GM12878 (cell line): ENCODE data around the gene PLGRKT. TPM values are rescaled to one million over a fixed set of nuclear protein-coding genes. Genes with fewer than 3 reads are reported as not detected.

Experiments
- ATAC-seq: fragments of 200-7000 bp; cut with Tn5 transposase; 3 replicates; pipeline ENCODE4 v1.9.1; 2020; ENCODE audit warnings: mild to moderate bottlenecking, moderate library complexity
- BruUV-seq: library from RNA; stranded (reverse); fragments of 400-500 nt; replicated peaks from 2 replicates; lab custom pipeline; 2021; lab: Mats Ljungman, UMichigan
- CTCF ChIA-PET: fragments of 300-600 bp; sonication (Branson Sonifier 250); formaldehyde crosslinking; extraction: SDS; loops from one replicate; lab custom pipeline; 2021; ENCODE audit warnings: inconsistent platforms; lab: Yijun Ruan, JAX
- POLR2A ChIA-PET: fragments of 350-600 bp; formaldehyde crosslinking; extraction: SDS; loops from one replicate; lab custom pipeline; 2021; ENCODE audit warnings: inconsistent platforms; lab: Charles Lee
- RAD21 ChIA-PET: fragments of 300-600 bp; sonication (Branson Sonifier 250); formaldehyde crosslinking; loops from one replicate; lab custom pipeline; 2023; ENCODE audit warnings: antibody characterized with exemption; ENCODE audit not compliant: unreplicated experiment; lab: Charles Lee
- SMC1A ChIA-PET: fragments of 300-600 bp; sonication (Branson Sonifier 250); formaldehyde crosslinking; loops from one replicate; lab custom pipeline; 2023; ENCODE audit not compliant: unreplicated experiment, uncharacterized antibody; lab: Charles Lee
- DNase-seq: peaks from one replicate; pipeline ENCODE4 v3.0.0-alpha.2; 2011; ENCODE audit warnings: low read depth, low spot score
- FAIRE-seq: peaks from 3 replicates; lab custom pipeline; 2011; peaks lifted over from hg19 to GRCh38; lab: Jason Lieb, UNC
- H2AFZ ChIP-seq: 2 replicates; pipeline ENCODE4 v1.6.0; 2011; ENCODE audit warnings: low read depth, low read length, control low read depth; ENCODE audit not compliant: control insufficient read depth
- H3K27ac ChIP-seq: 2 replicates; pipeline ENCODE4 v1.5.1; 2011; ENCODE audit warnings: control low read depth; ENCODE audit not compliant: control insufficient read depth, insufficient read depth
- H3K27me3 ChIP-seq, 2 experiments: replicated peaks in 1 of 2; 2 replicates each; pipeline versions ENCODE4 v1.6.0 to v1.6.1; 2011; ENCODE audit warnings: low read length in 1 of 2; ENCODE audit not compliant: control insufficient read depth in 2 of 2, insufficient read depth in 2 of 2
- H3K36me3 ChIP-seq, 2 experiments: 2 replicates each; pipeline ENCODE4 v1.5.1; 2011; ENCODE audit warnings: low read length in 1 of 2; ENCODE audit not compliant: control insufficient read depth in 2 of 2, insufficient read depth in 2 of 2
- H3K4me1 ChIP-seq: 2 replicates; pipeline ENCODE4 v1.6.1; 2011; ENCODE audit warnings: mild to moderate bottlenecking, low read length, moderate library complexity, mixed read lengths; ENCODE audit not compliant: control insufficient read depth, insufficient read depth
- H3K4me2 ChIP-seq: 2 replicates; pipeline ENCODE4 v1.6.0; 2011; ENCODE audit warnings: control low read depth; ENCODE audit not compliant: control insufficient read depth, insufficient read depth
- H3K4me3 ChIP-seq: fragments of 200-600 bp; sonication (generic); 2 replicates; pipeline ENCODE4 v1.5.1; 2016
- H3K79me2 ChIP-seq: 2 replicates; pipeline ENCODE4 v1.6.0; 2011; ENCODE audit warnings: low read length; ENCODE audit not compliant: control insufficient read depth, insufficient read depth
- H3K9ac ChIP-seq: 2 replicates; pipeline ENCODE4 v1.8.0; 2011; ENCODE audit warnings: low read length, control low read depth, mixed read lengths; ENCODE audit not compliant: control insufficient read depth, insufficient read depth
- H3K9me3 ChIP-seq: replicated peaks from 3 replicates; pipeline ENCODE4 v1.5.1; 2011; ENCODE audit warnings: mild to moderate bottlenecking, low read length; ENCODE audit not compliant: control insufficient read depth, insufficient read depth
- H4K20me1 ChIP-seq: 2 replicates; pipeline ENCODE4 v1.6.0; 2011; ENCODE audit not compliant: control insufficient read depth, insufficient read depth
- ATF7 ChIP-seq: fragments of 450-650 bp; IDR thresholded peaks from 2 replicates; pipeline ENCODE4 v1.6.1; 2016; ENCODE audit warnings: low read depth, mild to moderate bottlenecking
- CEBPB ChIP-seq, 2 experiments: fragments of 150-350 bp in 1 of 2; IDR thresholded peaks; 2 replicates each; pipeline ENCODE4 v1.6.1; 2012 to 2014; ENCODE audit warnings: low read depth in 2 of 2, low read length in 2 of 2, borderline replicate concordance in 1 of 2, inconsistent platforms in 1 of 2
- CTCF ChIP-seq, 3 experiments: IDR thresholded peaks in 2 of 3; conservative IDR thresholded peaks in 1 of 3; 2 replicates each; pipeline ENCODE4 v1.5.1; 2011; ENCODE audit warnings: low read depth in 3 of 3, low read length in 3 of 3, mild to moderate bottlenecking in 3 of 3, control low read depth in 2 of 3, moderate library complexity in 2 of 3, inconsistent platforms in 1 of 3, mixed read lengths in 1 of 3; ENCODE audit not compliant: control insufficient read depth in 2 of 3, insufficient read depth in 1 of 3; ENCODE audit errors: extremely low read depth in 1 of 3
- DPF2 ChIP-seq: fragments of 450-650 bp; IDR thresholded peaks from 2 replicates; pipeline ENCODE4 v1.6.1; 2017; ENCODE audit warnings: mild to moderate bottlenecking
- EP300 ChIP-seq, 2 experiments: fragments of 150-350 bp in 1 of 2; IDR thresholded peaks; 2 replicates each; pipeline ENCODE4 v1.6.1; 2011 to 2012; ENCODE audit warnings: low read depth in 2 of 2, low read length in 2 of 2, borderline replicate concordance in 1 of 2, improper control_type of control experiment in 1 of 2, inconsistent platforms in 1 of 2; ENCODE audit not compliant: control insufficient read depth in 1 of 2
- ETV6 ChIP-seq, 2 experiments: fragments of 450-650 bp in 1 of 2; IDR thresholded peaks in 1 of 2; conservative IDR thresholded peaks in 1 of 2; 2 replicates each; pipeline ENCODE4 v1.6.1; 2014; ENCODE audit warnings: antibody characterized with exemption in 1 of 2, borderline replicate concordance in 1 of 2, low read depth in 1 of 2, mild to moderate bottlenecking in 1 of 2, moderate library complexity in 1 of 2
- GABPA ChIP-seq: IDR thresholded peaks from 2 replicates; pipeline ENCODE4 v1.6.1; 2014; ENCODE audit warnings: antibody characterized with exemption, low read depth, mild to moderate bottlenecking, inconsistent platforms
- MLLT1 ChIP-seq: fragments of 450-650 bp; IDR thresholded peaks from 2 replicates; pipeline ENCODE4 v1.6.1; 2016; ENCODE audit warnings: mild to moderate bottlenecking
- MXI1 ChIP-seq: fragments of 150-350 bp; IDR thresholded peaks from 2 replicates; pipeline ENCODE4 v1.6.1; 2011; ENCODE audit warnings: low read depth, mild to moderate bottlenecking, inconsistent platforms, low read length, improper control_type of control experiment
- MYB ChIP-seq: fragments of 150-350 bp; IDR thresholded peaks from 2 replicates; pipeline ENCODE4 v1.6.1; 2014; ENCODE audit warnings: mild to moderate bottlenecking, low read depth, low read length, borderline replicate concordance
- NR2C2 ChIP-seq: IDR thresholded peaks from 2 replicates; pipeline ENCODE4 v1.6.1; 2011; ENCODE audit warnings: borderline replicate concordance, low read depth; ENCODE audit not compliant: control insufficient read depth, insufficient read length
- POLR2AphosphoS5 ChIP-seq: IDR thresholded peaks from 2 replicates; pipeline ENCODE4 v1.6.1; 2011; ENCODE audit warnings: mild to moderate bottlenecking, low read length, inconsistent platforms
- RELA ChIP-seq: fragments of 450-650 bp; IDR thresholded peaks from 2 replicates; pipeline ENCODE4 v1.8.0; 2014; ENCODE audit warnings: borderline replicate concordance; ENCODE audit not compliant: partially characterized antibody
- SPI1 ChIP-seq: IDR thresholded peaks from 2 replicates; pipeline ENCODE4 v1.6.1; 2011; ENCODE audit warnings: low read depth, mild to moderate bottlenecking, low read length, moderate library complexity, borderline replicate concordance; ENCODE audit not compliant: insufficient read depth
- SUPT20H ChIP-seq: IDR thresholded peaks from 2 replicates; pipeline ENCODE4 v1.6.1; 2011; ENCODE audit warnings: low read depth, mild to moderate bottlenecking, low read length, moderate library complexity, borderline replicate concordance; ENCODE audit not compliant: control insufficient read depth
- YBX1 ChIP-seq: fragments of 450-650 bp; IDR thresholded peaks from 2 replicates; pipeline ENCODE4 v1.6.1; 2016; ENCODE audit warnings: antibody characterized with exemption
- ZBED1 ChIP-seq: IDR thresholded peaks from 2 replicates; pipeline ENCODE4 v1.6.1; 2016; ENCODE audit warnings: borderline replicate concordance
- ZSCAN29 ChIP-seq: fragments of 450-650 bp; IDR thresholded peaks from 2 replicates; pipeline ENCODE4 v1.6.1; 2017; ENCODE audit warnings: mild to moderate bottlenecking, moderate library complexity
- WGBS: methylation state at CpG from one replicate; pipeline ENCODE4 v1.1.6; 2016; ENCODE audit warnings: low lambda C conversion rate; ENCODE audit not compliant: insufficient replicate concordance, insufficient coverage; ENCODE audit errors: missing lambda C conversion rate; 5-methylcytosine and 5-hydroxymethylcytosine counted together
- in situ Hi-C: fragments of 300-500 bp; cut with MboI; formaldehyde crosslinking; loops from 9 replicates; pipeline ENCODE4 v1.14.3; 2018; ENCODE audit warnings: mixed read lengths
- intact Hi-C: fragments of 100-400 bp; cut with micrococcal nuclease; formaldehyde crosslinking; loops from one replicate; pipeline ENCODE4 v1.14.2; 2022; ENCODE audit not compliant: unreplicated experiment
- polyA plus RNA-seq, 11 experiments: library from polyadenylated mRNA; depleted of rRNA in 4 of 11; unstranded in 6 of 11; stranded (reverse) in 5 of 11; fragments of >200 nt; fragmentation: Nextera tagmentation in 4 of 11; fragmentation: Illumina TruSeq in 1 of 11; extraction: Ambion mirVana in 4 of 11; extraction: Trizol in 1 of 11; gene quantifications; 1 replicate in 1 of 11; 2 replicates in 10 of 11; pipeline versions ENCODE4 v1.2.1 to v1.2.3, GENCODE V29; 2011 to 2016; ENCODE audit warnings: inconsistent platforms in 2 of 11, missing spikeins in 2 of 11, low read depth in 1 of 11
- total RNA-seq, 4 experiments: library from RNA; depleted of rRNA in 3 of 4; stranded (reverse); fragments of >200 nt in 3 of 4; fragmentation: Illumina TruSeq in 1 of 4; extraction: Trizol in 1 of 4; gene quantifications; 2 replicates each; pipeline versions ENCODE4 v1.2.1 to v1.2.3, GENCODE V29; 2013 to 2021

Gene PLGRKT
- total and polyA plus RNA-seq, 10 of the 15 experiments (the other 5 are each of a cell fraction or from before 2014, with no cell fraction given) = 25.2 to 72.3 (median 38.4) TPM

DNA sequence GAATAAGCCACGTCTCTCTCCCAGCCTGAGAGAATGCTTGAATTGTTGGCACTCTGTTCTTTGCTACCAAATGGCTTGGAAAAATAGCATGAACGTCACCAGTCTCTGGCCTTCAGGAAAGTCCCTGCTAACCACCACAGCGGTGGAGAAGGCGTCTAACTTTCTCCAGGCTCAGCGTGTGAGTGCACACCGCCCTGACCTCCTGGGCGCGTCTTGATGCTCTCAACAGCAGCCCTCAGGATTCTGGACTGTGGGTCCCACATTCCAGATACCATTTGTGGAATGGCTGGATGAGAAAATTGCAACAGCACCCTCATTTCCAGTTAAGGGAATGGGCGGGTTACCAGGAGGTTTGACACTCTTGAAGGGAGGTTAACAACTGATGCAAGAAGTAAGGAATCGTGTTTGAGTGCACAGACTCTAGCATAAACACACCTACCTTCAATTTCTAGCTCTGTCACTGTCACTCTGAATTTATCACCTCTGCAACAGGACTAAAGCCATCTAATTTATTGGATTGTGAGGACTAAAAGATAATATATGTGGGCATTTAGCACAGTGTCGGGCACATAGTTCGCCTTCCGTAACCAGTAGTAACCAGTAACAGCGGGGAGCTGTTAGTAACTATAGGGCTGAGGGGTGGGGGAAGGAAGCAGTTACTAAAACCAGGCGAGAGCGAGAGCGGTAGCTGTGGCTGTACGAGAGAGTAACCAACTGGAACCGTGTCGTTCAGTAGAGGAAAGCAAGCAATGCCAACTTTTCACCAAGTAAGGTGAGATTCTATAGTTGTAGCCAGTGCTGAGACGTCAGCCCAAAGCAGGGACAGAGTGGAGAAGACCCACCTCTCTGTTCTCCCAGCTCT is 807 bp upstream of the PLGRKT start:
- Histone ChIP-seq H3K4me2 (peak overlapping the region; percentile 100), H3K27me3 (no peaks in the 10 kb centered on the region), H3K4me3 (peak overlapping the region; percentile 86), H4K20me1 (no peaks in the 10 kb centered on the region), H3K36me3 (peaks cover 0 to 4% of the 10 kb centered on the region in 2 experiments; a peak in 3 of 4 replicates), H3K9me3 (no peaks in the 10 kb centered on the region; the same call in 1 of the 3 replicates), H3K27ac (peak overlapping the region; percentile 96), H2AFZ (peak overlapping the region; percentile 72), H3K9ac (peak overlapping the region; percentile 94), H3K79me2 (peaks cover 14% of the 10 kb centered on the region), H3K4me1 (peaks cover 7% of the 10 kb centered on the region)
- ChIA-PET POLR2A (interaction anchor here (0.5 to 3.9 kb wide), 20 partner anchors 10 to 646 kb away, joined by 3 to 66 read pairs (median 6); partner anchors contain the start of genes CD274 and RCL1), SMC1A (interaction anchor here (0.7 to 9.7 kb wide), 33 partner anchors 10 to 676 kb away, joined by 3 to 187 read pairs (median 4); partner anchors contain the start of genes CD274 and PDCD1LG2), CTCF (interaction anchor here (0.6 to 8.4 kb wide), 17 partner anchors 9 to 679 kb away, joined by 3 to 124 read pairs (median 5); partner anchors contain the start of genes CD274 and JAK2), RAD21 (interaction anchor here (0.5 to 8.7 kb wide), 33 partner anchors 10 to 701 kb away, joined by 3 to 130 read pairs (median 5); partner anchors contain the start of genes CD274, JAK2, PDCD1LG2 and RIC1)
- peak; percentile 85 for ATAC-seq
- in situ Hi-C loops (no loop called here), intact Hi-C loops (loop anchor here (1.0 to 5.0 kb wide), 5 partner anchors 10 to 696 kb away; partner anchors contain the start of gene AK3)
- 1% methylated on average over 21 of the region's 21 CpGs for WGBS
- TSS peak; percentile 96 for BruUV-seq
- peak; percentile 99 for FAIRE-seq
- peak; percentile 89 for DNase-seq
- TF ChIP-seq ZSCAN29 (no peak), ETV6 (conservative IDR thresholded peaks at IDR 0.05 in 1 of 2, IDR thresholded peaks at IDR 0.05 in 1 of 2; ENCODE audit: borderline replicate concordance in 1 of 2, low read depth in 1 of 2) (peak in 1 of 2 experiments; percentile 70; a peak in 1 of 4 replicates), GABPA (no peak), DPF2 (peak; percentile 76), POLR2AphosphoS5 (peak; percentile 78), ATF7 (peak; percentile 42; the same call in 1 of the 2 replicates), CEBPB (IDR thresholded peaks at IDR 0.05; ENCODE audit: borderline replicate concordance in 1 of 2, low read depth in 2 of 2, low read length in 2 of 2) (no peak), YBX1 (no peak), RELA (peak; percentile 63), MLLT1 (0 out of 2 replicates have a peak, but pooled peaks have one; percentile 49), EP300 (IDR thresholded peaks at IDR 0.05; ENCODE audit: borderline replicate concordance in 1 of 2, control insufficient read depth in 1 of 2, low read depth in 2 of 2, low read length in 2 of 2) (peak; percentile 78 to 84), NR2C2 (no peak), ZBED1 (peak; percentile 29), MXI1 (peak; percentile 82; the same call in 1 of the 2 replicates), SPI1 (no peak), MYB (0 out of 2 replicates have a peak, but pooled peaks have one; percentile 32), CTCF (IDR thresholded peaks at IDR 0.05 in 2 of 3, conservative IDR thresholded peaks at IDR 0.05 in 1 of 3; ENCODE audit: control insufficient read depth in 2 of 3, extremely low read depth in 1 of 3, insufficient read depth in 1 of 3, low read depth in 3 of 3, low read length in 3 of 3) (no peak), SUPT20H (no peak)
